NCI-H2196 treated with DMSO at 0.1 percent for 48 hours (cell line): ENCODE data around the gene PSME2.

Source experiments
- DNase-seq: peaks from one replicate; lab custom pipeline; 2025; ENCODE audit not compliant: unreplicated experiment; lab: John Stamatoyannopoulos, UW

PSME2 gene

DNA sequence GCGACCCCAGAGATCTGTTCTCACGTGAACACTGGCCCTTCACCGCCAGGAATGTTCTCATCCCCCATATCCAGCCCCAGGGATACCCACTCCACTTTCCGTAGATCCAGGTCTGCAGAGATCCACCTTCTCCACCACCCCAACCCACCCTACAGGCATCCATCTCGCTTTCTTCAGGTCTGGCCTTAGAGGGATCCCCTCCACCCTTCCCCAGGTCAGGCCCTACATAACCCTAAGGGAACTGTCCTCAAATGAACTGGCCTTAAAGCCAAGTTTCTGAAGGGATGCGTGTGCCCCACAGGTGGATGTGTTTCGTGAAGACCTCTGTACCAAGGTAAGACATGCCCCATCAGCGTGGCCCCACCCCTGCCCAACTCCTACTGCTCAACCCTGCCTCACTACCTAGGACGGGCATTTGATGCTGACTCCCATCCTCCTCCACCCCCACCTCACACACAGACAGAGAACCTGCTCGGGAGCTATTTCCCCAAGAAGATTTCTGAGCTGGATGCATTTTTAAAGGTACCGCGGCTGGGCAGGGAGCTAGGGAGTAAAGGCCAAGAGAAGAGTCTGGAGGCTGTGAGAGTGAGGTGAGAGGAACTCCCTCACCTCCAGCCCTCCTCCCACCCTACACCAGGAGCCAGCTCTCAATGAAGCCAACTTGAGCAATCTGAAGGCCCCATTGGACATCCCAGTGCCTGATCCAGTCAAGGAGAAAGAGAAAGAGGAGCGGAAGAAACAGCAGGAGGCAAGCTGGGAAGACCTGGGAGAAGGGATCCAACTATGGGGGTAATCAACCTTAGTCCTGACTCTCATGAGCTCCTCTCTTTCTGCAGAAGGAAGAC lies 9.5 kb downstream of the PSME2 start:
- no peak for DNase-seq

DNA sequence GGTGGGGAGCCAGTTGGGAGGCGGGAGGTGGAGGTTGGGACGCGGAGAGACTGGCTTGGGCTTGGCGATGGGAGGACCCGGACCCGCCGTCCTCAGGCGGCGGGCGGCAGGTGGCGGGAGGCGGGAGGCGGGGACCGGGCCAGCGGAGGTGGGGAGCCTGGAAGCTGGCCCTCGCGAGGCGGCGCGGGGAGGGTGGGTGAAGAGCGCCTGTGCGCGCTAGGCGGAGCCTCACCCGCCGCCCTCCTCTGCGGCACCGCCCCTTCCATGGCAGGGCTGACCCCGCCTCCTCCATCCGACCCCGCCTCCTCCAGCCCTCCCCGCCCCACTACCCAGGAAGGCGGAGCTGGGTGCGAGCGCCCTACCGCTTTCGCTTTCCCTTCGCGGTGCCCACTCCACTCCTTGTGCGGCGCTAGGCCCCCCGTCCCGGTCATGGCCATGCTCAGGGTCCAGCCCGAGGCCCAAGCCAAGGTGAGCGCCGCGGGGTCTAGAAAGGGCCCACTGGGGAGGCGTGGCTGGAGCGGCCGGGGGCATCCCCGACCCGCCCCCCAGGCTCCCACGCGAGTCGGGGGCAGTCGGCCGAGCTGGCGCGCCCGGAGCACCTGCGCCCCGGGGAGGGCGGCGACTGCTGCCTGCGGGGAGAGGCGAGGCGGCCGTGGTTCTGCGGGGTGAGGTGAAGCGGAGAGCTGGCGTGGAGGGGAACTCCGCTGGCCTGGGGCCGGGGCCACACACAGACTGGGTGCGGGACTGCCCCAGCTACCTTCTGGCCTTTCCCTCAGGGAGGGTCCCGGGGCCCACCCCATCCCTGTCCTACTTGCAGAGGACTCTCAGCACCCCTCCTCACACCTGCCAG lies 10.4 kb downstream of the PSME2 start, which contains the start of gene PSME1:
PSME1 (plus strand) TSS at position 361 of the 850 bp plus-strand sequence; CDS start at position 430, 69 bp downstream.
- peak; percentile 90 for DNase-seq

- DNase-seq, result no peak
Measured at GRCh38 chr14:24135584-24135833, 10.9 kb downstream of the PSME2 start.

- DNase-seq, result no peak
Measured at GRCh38 chr14:24133735-24134134, 12.7 kb downstream of the PSME2 start.

DNA sequence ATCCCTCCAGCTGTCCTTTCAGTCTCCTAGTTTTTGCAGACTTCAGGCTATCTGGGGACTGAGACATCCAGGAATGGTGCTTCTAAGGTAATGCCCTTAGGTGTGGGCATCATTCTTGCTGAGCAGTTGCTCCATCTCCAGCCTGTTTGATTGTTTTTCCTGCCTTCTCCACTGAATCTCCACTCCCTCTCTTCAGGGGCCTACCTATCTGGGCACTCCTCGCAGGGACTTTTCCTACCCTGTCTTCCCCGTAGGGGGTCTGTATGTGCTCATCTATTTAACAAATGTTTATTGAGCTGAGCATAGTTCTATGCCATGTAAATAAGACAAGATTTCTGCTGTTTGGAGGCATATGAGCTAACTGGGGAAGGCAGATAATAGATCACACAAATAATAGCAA lies 13.4 kb downstream of the PSME2 start:
- no peak for DNase-seq

- DNase-seq, result peak; percentile 92
Measured at GRCh38 chr14:24132061-24132685, 14.2 kb downstream of the PSME2 start.

DNA sequence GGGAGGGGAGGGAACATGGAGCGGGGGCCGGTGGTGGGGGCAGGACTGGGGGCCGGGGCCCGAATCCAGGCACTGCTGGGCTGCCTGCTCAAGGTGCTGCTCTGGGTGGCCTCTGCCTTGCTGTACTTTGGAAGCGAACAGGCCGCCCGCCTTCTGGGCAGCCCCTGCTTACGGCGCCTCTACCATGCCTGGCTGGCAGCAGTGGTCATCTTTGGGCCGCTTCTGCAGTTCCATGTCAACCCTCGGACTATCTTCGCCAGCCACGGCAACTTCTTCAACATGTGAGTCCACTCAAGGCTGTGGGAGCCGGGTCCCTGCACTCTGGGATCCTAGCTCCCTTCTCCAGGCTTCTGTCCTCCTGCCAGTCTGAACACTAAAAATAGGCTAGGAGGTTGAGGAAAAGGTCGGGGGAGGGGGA lies 14.9 kb downstream of the PSME2 start:
- no peak for DNase-seq

DNA sequence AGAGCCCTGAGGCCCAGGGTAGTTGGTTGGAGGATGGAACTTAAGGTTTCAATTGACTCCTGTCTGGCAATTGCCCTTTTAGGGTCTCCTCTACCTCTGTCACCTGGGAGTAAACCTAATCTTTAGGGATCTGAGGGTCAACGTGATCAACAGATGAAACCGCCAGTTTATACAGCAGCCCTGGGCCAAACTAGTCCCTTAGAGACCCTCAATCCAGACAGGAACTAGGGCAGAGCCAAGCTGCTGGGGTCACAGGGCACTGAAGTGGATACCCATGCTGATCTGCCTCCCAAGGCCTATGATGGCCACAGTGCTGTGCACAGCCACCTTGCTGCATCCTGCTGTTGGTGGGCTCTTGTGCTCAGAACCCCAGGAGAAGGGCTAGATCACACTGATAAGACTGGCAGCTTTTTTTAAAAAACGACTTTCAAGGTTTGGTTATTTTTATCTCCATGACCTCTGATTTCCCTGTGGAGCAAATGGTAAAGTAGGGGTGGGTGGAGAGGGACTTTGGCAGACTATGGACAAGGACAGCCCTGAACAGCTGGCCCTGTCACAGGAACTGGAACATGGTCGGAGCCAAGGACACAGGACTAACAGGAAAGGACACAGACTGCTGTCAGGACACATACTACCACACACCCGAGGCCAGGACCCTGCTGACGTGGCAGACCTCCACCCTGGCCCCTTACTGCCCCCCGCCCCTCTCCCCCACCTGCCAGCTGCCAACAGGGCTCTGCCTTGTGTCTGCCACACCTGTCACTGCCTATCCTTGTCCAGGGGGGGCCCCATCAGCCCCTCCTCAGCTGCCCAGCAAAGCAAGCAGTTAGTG lies 15.5 kb downstream of the PSME2 start:
- DNase-seq, result no peak

GRCh38 chr14:24130380-24130716 lies 16.1 kb downstream of the PSME2 start, which contains the start of gene FITM1:
FITM1 (plus strand) TSS chr14:24130659; CDS start chr14:24131564, 905 bp downstream.
- no peak for DNase-seq

DNA sequence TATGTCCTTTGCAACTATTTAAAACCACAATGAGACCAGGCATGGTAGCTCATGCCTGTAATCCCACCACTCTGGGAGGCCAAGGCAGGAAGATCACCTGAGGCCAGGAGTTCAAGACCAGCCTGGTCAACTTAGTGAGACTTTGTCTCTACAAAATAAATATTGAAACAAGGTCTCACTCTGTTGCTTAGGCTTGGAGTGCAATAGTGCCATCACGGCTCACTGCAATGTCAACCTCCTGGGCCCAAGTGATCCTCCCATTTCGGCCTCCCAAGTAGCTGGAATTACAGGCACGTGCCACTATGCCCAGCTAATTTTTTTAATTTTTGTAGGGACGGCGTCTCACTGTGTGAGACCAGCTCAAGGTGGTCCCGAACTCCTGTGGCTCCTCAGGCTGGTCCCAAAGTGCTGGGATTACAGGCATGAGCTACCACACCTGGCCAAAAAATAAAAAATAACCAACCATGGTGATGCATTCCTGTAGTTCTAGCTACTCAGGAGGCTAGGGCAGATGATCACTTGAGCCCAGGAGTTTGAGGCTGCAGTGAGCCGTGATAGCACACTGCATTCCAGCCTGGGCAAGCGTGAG lies 16.9 kb downstream of the PSME2 start:
- no peak for DNase-seq

GRCh38 chr14:24127673-24128072 lies 18.7 kb downstream of the PSME2 start:
- no peak for DNase-seq

GRCh38 chr14:24126939-24127338 lies 19.5 kb downstream of the PSME2 start:
- no peak for DNase-seq

DNA sequence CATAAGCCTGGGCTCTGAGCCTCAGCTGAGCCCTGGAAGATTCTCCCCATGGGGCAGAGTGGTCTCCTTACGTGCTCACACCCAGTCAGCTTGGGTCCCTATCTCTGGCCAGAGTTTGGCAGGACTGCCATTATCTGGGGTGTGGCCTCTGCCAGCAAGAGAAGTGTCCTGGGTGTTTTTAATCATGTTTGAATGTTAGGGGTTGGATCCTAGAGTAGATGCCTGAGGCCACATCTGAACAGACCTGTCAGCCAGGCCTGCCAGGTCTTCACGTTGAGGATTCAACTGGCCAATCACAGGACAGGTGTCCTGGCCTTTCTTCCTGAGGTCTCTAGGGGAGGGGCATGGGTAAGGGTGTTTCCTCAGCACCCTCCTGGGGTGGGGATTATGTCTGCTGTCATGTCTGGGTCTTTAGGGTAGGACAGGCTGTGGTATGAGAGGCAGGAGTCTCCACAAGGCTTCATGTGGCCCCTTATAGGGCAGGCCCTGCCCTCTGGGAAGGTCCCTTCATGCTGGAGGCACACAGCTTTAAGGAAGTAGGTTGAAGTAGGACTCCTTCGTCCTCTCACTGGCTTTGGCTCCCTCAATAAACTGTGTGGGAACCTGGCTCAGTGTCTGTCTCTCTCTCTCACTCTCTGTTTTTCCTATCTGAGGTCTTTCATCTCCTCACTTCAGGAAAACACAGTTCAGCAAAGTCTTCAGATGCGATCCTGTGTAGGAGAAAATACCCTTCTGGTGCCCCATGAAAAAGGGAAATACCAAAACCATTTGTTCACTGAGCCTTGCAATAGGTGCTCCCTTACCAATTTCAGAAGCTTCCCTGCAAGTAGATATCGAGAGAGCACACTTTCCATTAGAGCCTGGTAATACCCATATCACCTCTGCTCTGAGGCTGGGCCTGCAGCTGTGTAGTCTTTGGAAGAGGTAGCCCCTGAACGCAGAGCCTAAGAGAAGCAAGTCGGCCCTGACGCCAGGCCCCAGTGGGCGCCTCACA lies 22.7 kb downstream of the PSME2 start:
- DNase-seq, result no peak

DNA sequence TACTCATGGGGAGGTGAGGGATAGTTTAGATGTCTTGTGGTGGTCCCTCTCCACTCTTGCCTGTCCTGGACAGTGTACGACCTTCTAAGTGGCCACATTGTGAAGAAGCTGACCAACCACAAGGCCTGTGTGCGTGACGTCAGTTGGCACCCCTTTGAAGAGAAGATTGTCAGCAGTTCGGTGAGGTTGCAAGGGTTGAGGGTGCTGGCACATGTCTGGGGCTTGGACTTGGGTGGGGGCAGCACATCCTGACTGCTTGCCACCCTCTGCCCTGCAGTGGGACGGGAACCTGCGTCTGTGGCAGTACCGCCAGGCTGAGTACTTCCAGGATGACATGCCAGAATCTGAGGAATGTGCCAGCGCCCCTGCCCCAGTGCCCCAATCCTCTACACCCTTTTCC lies 23.5 kb downstream of the PSME2 start:
- no peak for DNase-seq

DNA sequence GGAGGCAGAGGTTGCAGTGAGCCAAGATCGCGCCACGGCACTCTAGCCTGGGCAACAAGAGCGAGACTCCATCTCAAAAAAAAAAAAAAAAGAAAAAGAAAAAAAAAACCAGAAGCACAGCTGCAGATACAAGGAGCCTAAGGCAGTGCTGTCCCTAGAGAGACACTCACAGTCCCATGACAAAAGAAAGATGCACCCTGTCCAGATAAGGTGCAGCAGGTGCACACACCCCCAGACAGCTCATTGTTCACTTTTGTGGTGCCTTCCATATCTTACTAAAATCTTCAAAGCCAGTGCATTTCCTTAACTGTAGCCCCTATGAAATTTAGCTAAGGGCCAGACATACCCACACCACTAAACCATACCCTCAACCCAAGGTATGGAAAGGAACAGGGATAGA lies 24.0 kb downstream of the PSME2 start:
- no peak for DNase-seq

DNA sequence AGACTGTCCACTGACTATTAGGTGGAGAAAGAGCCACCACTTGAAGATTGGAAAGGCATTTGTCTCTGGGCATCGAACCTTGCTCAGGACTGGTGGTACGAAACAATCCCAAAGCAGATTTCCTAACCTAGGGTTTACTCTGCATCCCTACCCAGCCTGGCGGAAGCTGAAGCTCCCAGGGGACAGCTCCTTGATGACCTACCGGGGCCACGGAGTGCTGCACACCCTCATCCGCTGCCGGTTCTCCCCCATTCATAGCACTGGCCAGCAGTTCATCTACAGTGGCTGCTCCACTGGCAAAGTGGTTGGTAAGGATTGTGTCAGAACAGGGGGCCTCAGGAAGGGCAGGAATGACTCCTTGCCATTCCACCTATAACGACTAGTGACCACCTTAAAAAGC lies 25.2 kb downstream of the PSME2 start:
- no peak for DNase-seq

- DNase-seq, result no peak
Measured at GRCh38 chr14:24119691-24120090, 26.7 kb downstream of the PSME2 start.

- DNase-seq, result no peak
Measured at GRCh38 chr14:24117179-24117578, 29.2 kb downstream of the PSME2 start.

- no peak for DNase-seq
Measured at GRCh38 chr14:24116128-24116814, 30.1 kb downstream of the PSME2 start.
